Coronary artery (tissue), 2 donors: Measurements from ENCODE around the gene RCC1.
A peak's percentile ranks its signal among the peaks of the same experiment; 100 is the strongest.
"Not testable (repeated sequence)": the region's sequence is repeated elsewhere in the genome, so short reads cannot be mapped to it uniquely, and the experiment has no call there.

Experiments used
- DNase-seq: peaks from one replicate; pipeline ENCODE4 v3.0.0-alpha.2; 2017; ENCODE audit warnings: low spot score
- H3K27ac ChIP-seq, 2 donors: fragments of 200-600 bp; sonication (generic); one replicate each; pipeline ENCODE4 v1.5.1; 2016 to 2019
- H3K4me3 ChIP-seq: fragments of 200-600 bp; sonication (generic); 2 replicates; pipeline ENCODE4 v1.5.1; 2016; ENCODE audit warnings: mild to moderate bottlenecking, moderate library complexity
- CTCF ChIP-seq: fragments of 200-600 bp; sonication (generic); IDR thresholded peaks from one replicate; pipeline ENCODE4 v1.5.1; 2019; ENCODE audit warnings: antibody characterized with exemption

The RCC1 gene

GRCh38 chr1:28571911-28572310 is 66.1 kb downstream of the RCC1 start:
- H3K27ac ChIP-seq, result no peak overlapping the region
- no peak for TF ChIP-seq CTCF
- no peak for DNase-seq
- no peak overlapping the region for H3K4me3 ChIP-seq

- not testable (repeated sequence) for H3K27ac ChIP-seq, H3K4me3 ChIP-seq, DNase-seq
Observed at GRCh38 chr1:28572891-28573290, 67.0 kb downstream of the RCC1 start.

GRCh38 chr1:28573564-28573963 is 67.7 kb downstream of the RCC1 start:
- H3K27ac ChIP-seq, result no peak overlapping the region
- no peak overlapping the region for H3K4me3 ChIP-seq
- no peak for TF ChIP-seq CTCF
- no peak for DNase-seq

DNA sequence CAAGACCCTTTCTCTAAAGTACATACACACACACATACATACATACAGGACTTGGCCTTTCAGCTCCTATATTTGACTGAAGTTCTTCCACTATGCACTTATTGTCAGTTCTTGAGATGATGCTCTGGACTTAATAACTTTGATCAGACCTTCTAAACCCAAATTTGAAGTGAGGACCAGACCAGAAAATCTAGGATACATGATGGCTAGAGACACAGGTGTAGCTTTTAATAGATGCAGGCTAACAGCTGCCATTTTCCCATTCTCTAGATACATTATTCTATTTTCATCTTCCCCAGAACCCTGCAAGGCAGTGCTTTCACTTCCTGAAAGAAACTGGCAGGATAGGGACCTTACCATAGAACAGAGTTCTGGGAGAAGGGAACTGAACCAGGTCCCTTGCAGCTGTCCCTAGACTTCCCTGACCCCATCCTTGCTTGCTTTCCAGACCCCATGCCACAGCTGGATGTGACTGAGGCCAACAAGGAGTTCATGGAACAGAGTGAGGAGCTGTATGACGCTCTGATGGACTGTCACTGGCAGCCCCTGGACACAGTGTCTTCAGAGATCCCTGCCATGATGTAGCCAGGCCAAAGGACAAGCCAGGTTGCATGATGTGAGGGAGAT is 71.3 kb downstream of the RCC1 start:
- no peak for DNase-seq
- Histone ChIP-seq H3K4me3 (no peak overlapping the region), H3K27ac (no peak overlapping the region)
- TF ChIP-seq CTCF, result no peak

- DNase-seq, result no peak
- no peak for TF ChIP-seq CTCF
- H3K27ac ChIP-seq, result no peak overlapping the region
- H3K4me3 ChIP-seq, result no peak overlapping the region
Observed at GRCh38 chr1:28577738-28578536, 72.1 kb downstream of the RCC1 start.

DNA sequence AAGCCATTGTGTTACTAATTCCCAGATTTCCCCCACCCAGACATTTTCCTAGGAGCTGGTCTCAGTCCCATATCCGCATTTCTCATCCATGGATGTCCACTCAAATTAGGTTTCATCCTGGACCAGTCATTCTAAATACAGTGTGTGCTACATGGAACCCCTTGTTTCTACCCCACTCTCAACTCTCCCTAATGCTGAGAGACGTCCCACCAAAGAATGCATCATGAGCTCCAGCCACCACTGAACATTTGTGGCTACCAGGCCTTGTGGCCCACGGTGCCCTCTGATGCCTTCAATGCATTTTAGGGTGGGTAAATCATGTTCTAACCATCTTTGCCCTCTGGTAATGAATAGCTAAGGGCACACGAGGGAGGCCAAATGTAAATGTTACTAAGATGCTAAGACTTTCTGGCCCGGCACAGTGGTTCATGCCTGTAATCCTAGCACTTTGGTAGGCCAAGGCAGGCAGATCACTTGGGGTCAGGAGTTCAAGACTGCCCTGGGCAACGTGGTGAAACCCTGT is 72.9 kb downstream of the RCC1 start:
- no peak for DNase-seq
- no peak overlapping the region for H3K27ac ChIP-seq
- H3K4me3 ChIP-seq, result no peak overlapping the region
- TF ChIP-seq CTCF, result no peak

- no peak for TF ChIP-seq CTCF
- peak overlapping the region; percentile 83 for H3K4me3 ChIP-seq
- H3K27ac ChIP-seq, result peak overlapping the region in 1 of 2 donors; percentile 7
- no peak for DNase-seq
Observed at GRCh38 chr1:28579401-28579800, 73.6 kb downstream of the RCC1 start.
